Calu3 (cell line): ENCODE measurements around the gene CROT. TPM values are rescaled to one million over a fixed set of nuclear protein-coding genes. Genes with fewer than 3 reads are reported as not detected.

ENCODE experiments used
- BruUV-seq: library from RNA; stranded (reverse); fragments of 400-500 nt; replicated peaks from 2 replicates; lab custom pipeline; 2021; lab: Mats Ljungman, UMichigan
- CTCF ChIA-PET: fragments of 300-600 bp; sonication (Branson Sonifier 250); formaldehyde crosslinking; loops from one replicate; lab custom pipeline; 2022; ENCODE audit warnings: antibody characterized with exemption; lab: Charles Lee
- DNase-seq: peaks from one replicate; pipeline ENCODE4 v3.0.0; 2022
- H3K27ac Mint-ChIP-seq: one replicate; pipeline ENCODE4 v1.8.0; 2022; ENCODE audit warnings: mixed read lengths; ENCODE audit not compliant: unreplicated experiment
- H3K27me3 Mint-ChIP-seq: one replicate; pipeline ENCODE4 v1.8.0; 2022; ENCODE audit warnings: mixed read lengths; ENCODE audit not compliant: unreplicated experiment
- H3K36me3 Mint-ChIP-seq: one replicate; pipeline ENCODE4 v1.8.0; 2022; ENCODE audit warnings: mild to moderate bottlenecking, moderate library complexity, mixed read lengths; ENCODE audit not compliant: insufficient read depth, unreplicated experiment
- H3K4me1 Mint-ChIP-seq: one replicate; pipeline ENCODE4 v1.8.0; 2022; ENCODE audit warnings: mild to moderate bottlenecking, low read depth, mixed read lengths; ENCODE audit not compliant: unreplicated experiment
- H3K4me3 Mint-ChIP-seq: one replicate; pipeline ENCODE4 v1.8.0; 2022; ENCODE audit warnings: mild to moderate bottlenecking, low read depth, moderate library complexity, mixed read lengths; ENCODE audit not compliant: unreplicated experiment
- H3K9me3 Mint-ChIP-seq: one replicate; pipeline ENCODE4 v1.8.0; 2022; ENCODE audit warnings: low read depth, mixed read lengths; ENCODE audit not compliant: unreplicated experiment
- intact Hi-C: fragments of 100-400 bp; cut with micrococcal nuclease; formaldehyde crosslinking; loops from one replicate; pipeline ENCODE4 v1.10.0; 2022; ENCODE audit not compliant: unreplicated experiment
- total RNA-seq: library from RNA; stranded (reverse); gene quantifications from 2 replicates; pipeline ENCODE4 v1.2.3, GENCODE V29; 2022
- TF ChIP-seq, protein P1 (sequence below): fragments of 200-600 bp; IDR thresholded peaks from one replicate; pipeline ENCODE4 v1.8.0; 2022; ENCODE audit warnings: antibody characterized with exemption; ENCODE audit not compliant: unreplicated experiment

CROT gene
- total RNA-seq, 1 experiment from 2014 or later: 7.3 TPM

DNA sequence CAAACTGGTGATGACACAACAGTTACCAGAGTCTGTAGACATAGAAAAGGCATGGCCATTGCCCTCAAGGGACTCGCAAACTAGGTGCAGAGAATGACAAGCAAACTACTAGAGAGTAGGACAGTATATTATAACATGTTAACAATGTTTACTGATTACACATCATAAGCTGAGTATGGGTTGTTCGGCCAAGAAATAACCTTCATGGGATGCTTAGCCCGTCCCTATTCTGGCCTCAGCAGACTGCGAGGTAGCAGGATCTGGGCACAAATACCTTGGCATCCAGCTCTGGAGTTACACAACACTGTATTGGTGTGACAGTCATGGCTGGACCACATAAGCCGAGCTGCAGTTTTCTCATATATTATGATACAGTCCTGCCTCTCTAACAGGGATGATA is 78.6 kb downstream of the CROT start:
- DNase-seq: no peak
- H3K27ac Mint-ChIP-seq: no peak overlapping the region
- CTCF ChIA-PET: no interaction called here
- H3K9me3 Mint-ChIP-seq: no peaks in the 10 kb centered on the region
- TF ChIP-seq, protein P1, sequence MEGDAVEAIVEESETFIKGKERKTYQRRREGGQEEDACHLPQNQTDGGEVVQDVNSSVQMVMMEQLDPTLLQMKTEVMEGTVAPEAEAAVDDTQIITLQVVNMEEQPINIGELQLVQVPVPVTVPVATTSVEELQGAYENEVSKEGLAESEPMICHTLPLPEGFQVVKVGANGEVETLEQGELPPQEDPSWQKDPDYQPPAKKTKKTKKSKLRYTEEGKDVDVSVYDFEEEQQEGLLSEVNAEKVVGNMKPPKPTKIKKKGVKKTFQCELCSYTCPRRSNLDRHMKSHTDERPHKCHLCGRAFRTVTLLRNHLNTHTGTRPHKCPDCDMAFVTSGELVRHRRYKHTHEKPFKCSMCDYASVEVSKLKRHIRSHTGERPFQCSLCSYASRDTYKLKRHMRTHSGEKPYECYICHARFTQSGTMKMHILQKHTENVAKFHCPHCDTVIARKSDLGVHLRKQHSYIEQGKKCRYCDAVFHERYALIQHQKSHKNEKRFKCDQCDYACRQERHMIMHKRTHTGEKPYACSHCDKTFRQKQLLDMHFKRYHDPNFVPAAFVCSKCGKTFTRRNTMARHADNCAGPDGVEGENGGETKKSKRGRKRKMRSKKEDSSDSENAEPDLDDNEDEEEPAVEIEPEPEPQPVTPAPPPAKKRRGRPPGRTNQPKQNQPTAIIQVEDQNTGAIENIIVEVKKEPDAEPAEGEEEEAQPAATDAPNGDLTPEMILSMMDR: no peak
- no peak overlapping the region for H3K4me3 Mint-ChIP-seq
- no peaks in the 10 kb centered on the region for H3K4me1 Mint-ChIP-seq
- intact Hi-C loops: no loop called here
- no TSS peak for BruUV-seq
- no peaks in the 10 kb centered on the region for H3K27me3 Mint-ChIP-seq
- H3K36me3 Mint-ChIP-seq: no peaks in the 10 kb centered on the region

DNA sequence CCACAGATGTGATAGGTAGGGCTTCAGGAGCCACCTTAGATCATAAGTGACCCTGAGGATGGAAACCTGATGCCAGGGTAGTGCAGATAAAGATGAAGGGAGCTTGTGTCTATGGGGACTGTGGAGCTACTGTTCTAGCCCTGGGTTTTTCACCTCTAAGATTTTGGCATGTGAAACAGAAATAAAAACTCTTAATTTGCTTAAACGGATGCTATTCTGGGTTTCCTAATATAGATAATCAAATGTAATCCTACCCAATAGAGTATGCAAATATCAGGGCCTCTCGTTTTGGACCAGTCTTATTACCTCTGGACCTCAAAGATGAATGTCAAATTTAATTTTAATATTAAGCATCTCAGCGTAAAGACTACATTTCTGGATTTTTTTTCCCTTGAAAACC is 80.7 kb downstream of the CROT start:
- no peaks in the 10 kb centered on the region for H3K9me3 Mint-ChIP-seq
- no peak overlapping the region for H3K27ac Mint-ChIP-seq
- CTCF ChIA-PET: no interaction called here
- no peak for DNase-seq
- no peak overlapping the region for H3K4me3 Mint-ChIP-seq
- intact Hi-C loops: no loop called here
- no peaks in the 10 kb centered on the region for H3K27me3 Mint-ChIP-seq
- TF ChIP-seq, protein P1: no peak
- no peaks in the 10 kb centered on the region for H3K4me1 Mint-ChIP-seq
- BruUV-seq: no TSS peak
- H3K36me3 Mint-ChIP-seq: no peaks in the 10 kb centered on the region

DNA sequence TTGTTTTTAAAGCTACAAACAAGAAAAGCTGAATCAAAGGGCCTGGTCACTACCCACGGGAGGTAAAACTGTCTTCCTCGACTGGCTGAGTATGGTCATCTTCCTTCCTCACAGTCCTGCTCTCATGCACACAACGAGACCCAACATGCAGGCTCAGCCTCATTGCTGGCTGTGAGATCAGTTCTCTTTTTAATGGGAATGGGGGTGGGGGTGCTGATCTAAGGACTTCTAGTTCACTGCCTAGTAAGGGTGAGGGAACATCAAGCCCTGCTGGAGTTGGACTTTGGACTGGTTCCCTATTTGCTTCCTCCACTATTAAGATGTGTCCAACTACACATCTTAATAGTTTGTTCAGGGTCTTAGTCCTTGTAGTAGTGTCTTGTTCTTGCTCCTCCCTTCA is 81.8 kb downstream of the CROT start:
- DNase-seq: no peak
- H3K4me3 Mint-ChIP-seq: no peak overlapping the region
- H3K4me1 Mint-ChIP-seq: no peaks in the 10 kb centered on the region
- H3K27ac Mint-ChIP-seq: no peak overlapping the region
- intact Hi-C loops: no loop called here
- CTCF ChIA-PET: no interaction called here
- TF ChIP-seq, protein P1: no peak
- BruUV-seq: no TSS peak
- H3K9me3 Mint-ChIP-seq: no peaks in the 10 kb centered on the region
- no peaks in the 10 kb centered on the region for H3K27me3 Mint-ChIP-seq
- no peaks in the 10 kb centered on the region for H3K36me3 Mint-ChIP-seq

DNA sequence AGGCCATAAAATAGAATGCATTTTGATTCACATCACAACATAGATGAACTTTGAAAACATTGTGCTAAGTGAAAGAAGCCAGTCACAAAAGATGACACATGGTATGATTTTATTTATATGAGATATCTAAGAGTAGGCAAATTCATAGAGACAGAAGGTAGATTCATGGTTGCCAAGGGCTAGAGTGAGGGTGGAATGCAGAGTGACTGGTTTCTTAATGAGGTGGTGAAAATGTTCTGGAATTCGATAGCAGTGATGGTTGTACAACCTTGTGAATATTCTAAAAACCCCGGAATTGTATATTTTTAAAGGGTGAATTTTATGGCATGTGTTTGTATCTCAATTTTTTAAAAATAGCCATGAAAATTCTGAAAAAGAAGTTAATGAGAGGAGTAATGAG is 87.1 kb downstream of the CROT start:
- no peak overlapping the region for H3K27ac Mint-ChIP-seq
- DNase-seq: no peak
- intact Hi-C loops: no loop called here
- BruUV-seq: no TSS peak
- H3K27me3 Mint-ChIP-seq: no peaks in the 10 kb centered on the region
- peaks cover 11% of the 10 kb centered on the region for H3K4me1 Mint-ChIP-seq
- no peaks in the 10 kb centered on the region for H3K9me3 Mint-ChIP-seq
- H3K36me3 Mint-ChIP-seq: no peaks in the 10 kb centered on the region
- H3K4me3 Mint-ChIP-seq: no peak overlapping the region
- TF ChIP-seq, protein P1: no peak
- CTCF ChIA-PET: no interaction called here

DNA sequence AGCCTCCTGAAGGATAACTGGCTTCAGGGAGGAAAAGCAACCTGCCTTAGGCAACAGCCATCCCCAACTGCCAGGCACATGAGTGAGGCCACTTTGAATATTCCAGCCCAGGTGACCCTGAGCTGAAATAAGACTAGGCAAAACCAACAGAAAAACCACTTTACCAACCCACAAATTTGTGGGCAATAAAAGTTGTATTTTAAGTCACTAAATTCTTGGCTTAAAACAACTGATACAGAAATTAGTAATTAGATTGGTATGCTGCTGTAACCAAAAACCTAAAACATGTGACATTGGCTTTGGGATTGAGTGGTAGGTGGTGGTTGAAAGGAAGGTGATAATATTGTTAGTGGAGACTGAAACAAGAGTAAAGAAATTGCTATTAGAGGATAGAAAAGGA is 90.1 kb downstream of the CROT start:
- no peak overlapping the region for H3K27ac Mint-ChIP-seq
- no peaks in the 10 kb centered on the region for H3K27me3 Mint-ChIP-seq
- intact Hi-C loops: no loop called here
- TF ChIP-seq, protein P1: no peak
- no peak for DNase-seq
- peaks cover 11% of the 10 kb centered on the region for H3K4me1 Mint-ChIP-seq
- BruUV-seq: no TSS peak
- H3K4me3 Mint-ChIP-seq: no peak overlapping the region
- CTCF ChIA-PET: no interaction called here
- no peaks in the 10 kb centered on the region for H3K9me3 Mint-ChIP-seq
- no peaks in the 10 kb centered on the region for H3K36me3 Mint-ChIP-seq
